GM03348 (cell line): Measurements from ENCODE around the gene RASGRF2.

Experiments used
- DNase-seq: peaks from one replicate; pipeline ENCODE4 v3.0.0; 2012; ENCODE audit warnings: low spot score

RASGRF2 gene

GRCh38 chr5:81171769-81172168 lies 211.6 kb downstream of the RASGRF2 start:
- DNase-seq, result no peak

- no peak for DNase-seq
These were observed 212.5 kb downstream of the RASGRF2 start for GRCh38 chr5:81172710-81173109.

- no peak for DNase-seq
These were observed 216.9 kb downstream of the RASGRF2 start for GRCh38 chr5:81177061-81177460.

- DNase-seq, result no peak
These were observed 219.8 kb downstream of the RASGRF2 start for GRCh38 chr5:81179959-81180358.

GRCh38 chr5:81180780-81181460 lies 220.8 kb downstream of the RASGRF2 start:
- DNase-seq, result no peak

GRCh38 chr5:81181576-81182316 lies 221.6 kb downstream of the RASGRF2 start:
- DNase-seq, result no peak

GRCh38 chr5:81182396-81183390 lies 222.5 kb downstream of the RASGRF2 start:
- no peak for DNase-seq

GRCh38 chr5:81183811-81184748 lies 223.9 kb downstream of the RASGRF2 start:
- no peak for DNase-seq

GRCh38 chr5:81184749-81185110 lies 224.6 kb downstream of the RASGRF2 start:
- no peak for DNase-seq

- no peak for DNase-seq
These were observed 227.7 kb downstream of the RASGRF2 start for GRCh38 chr5:81187885-81188284.

GRCh38 chr5:81188962-81189361 lies 228.8 kb downstream of the RASGRF2 start:
- DNase-seq, result no peak

GRCh38 chr5:81189875-81190498 lies 229.8 kb downstream of the RASGRF2 start:
- no peak for DNase-seq

GRCh38 chr5:81191726-81192372 lies 231.7 kb downstream of the RASGRF2 start:
- DNase-seq, result no peak

- no peak for DNase-seq
These were observed 232.2 kb downstream of the RASGRF2 start for GRCh38 chr5:81192373-81192750.

- peak; percentile 95 for DNase-seq
These were observed 234.6 kb downstream of the RASGRF2 start for GRCh38 chr5:81194633-81195334.

GRCh38 chr5:81195335-81195929 lies 235.3 kb downstream of the RASGRF2 start:
- no peak for DNase-seq

GRCh38 chr5:81202655-81203054 lies 242.5 kb downstream of the RASGRF2 start:
- no peak for DNase-seq

- no peak for DNase-seq
These were observed 243.6 kb downstream of the RASGRF2 start for GRCh38 chr5:81203729-81204128.

GRCh38 chr5:81204205-81204604 lies 244.0 kb downstream of the RASGRF2 start:
- no peak for DNase-seq
